GM21360 (cell line): ENCODE data around the gene ELOA.
"Not testable (repeated sequence)": the region's sequence is repeated elsewhere in the genome, so short reads cannot be mapped to it uniquely, and the experiment has no call there.

ENCODE experiments used
- ATAC-seq: cut with Tn5 transposase; IDR thresholded peaks from one replicate; pipeline ENCODE4 v1.9.1; 2021; ENCODE audit warnings: mild to moderate bottlenecking, moderate library complexity; ENCODE audit not compliant: unreplicated experiment

Gene ELOA

GRCh38 chr1:23732363-23733224, 10.7 kb upstream of the ELOA start:
- ATAC-seq = no peak

GRCh38 chr1:23733281-23733680, 10.0 kb upstream of the ELOA start:
- ATAC-seq = not testable (repeated sequence)

GRCh38 chr1:23736437-23737134, 6.7 kb upstream of the ELOA start:
- no peak for ATAC-seq

GRCh38 chr1:23741609-23742008, 1.7 kb upstream of the ELOA start:
- no peak for ATAC-seq

- ATAC-seq = no peak
Observed at GRCh38 chr1:23742670-23743286, 493 bp upstream of the ELOA start.

GRCh38 chr1:23745515-23745914, 2.2 kb downstream of the ELOA start:
- ATAC-seq = no peak

GRCh38 chr1:23748016-23748415, 4.7 kb downstream of the ELOA start:
- no peak for ATAC-seq

- ATAC-seq = no peak
Observed at GRCh38 chr1:23751050-23751814, 8.0 kb downstream of the ELOA start.

GRCh38 chr1:23751815-23752200, 8.5 kb downstream of the ELOA start:
- no peak for ATAC-seq

GRCh38 chr1:23752909-23753308, 9.6 kb downstream of the ELOA start:
- ATAC-seq = no peak

- ATAC-seq = no peak
Observed at GRCh38 chr1:23756676-23757075, 13.4 kb downstream of the ELOA start.

- no peak for ATAC-seq
Observed at GRCh38 chr1:23757812-23758211, 14.5 kb downstream of the ELOA start.

- no peak for ATAC-seq
Observed at GRCh38 chr1:23759277-23759676, 16.0 kb downstream of the ELOA start.

- no peak for ATAC-seq
Observed at GRCh38 chr1:23763041-23763577, 19.8 kb downstream of the ELOA start.

GRCh38 chr1:23768733-23769132, 25.5 kb downstream of the ELOA start:
- no peak for ATAC-seq

- ATAC-seq = no peak
Observed at GRCh38 chr1:23772049-23772853, 29.0 kb downstream of the ELOA start.

GRCh38 chr1:23772854-23773242, 29.6 kb downstream of the ELOA start:
- no peak for ATAC-seq

- ATAC-seq = no peak
Observed at GRCh38 chr1:23774174-23774880, 31.1 kb downstream of the ELOA start.

GRCh38 chr1:23776217-23776616, 32.9 kb downstream of the ELOA start:
- no peak for ATAC-seq
